K562 (cell line): Measurements from ENCODE around the gene LILRA6. TPM values are rescaled to one million over a fixed set of nuclear protein-coding genes. Genes with fewer than 3 reads are reported as not detected.

ENCODE experiments used
- AFF4 ChIP-seq: sonication (generic); formaldehyde crosslinking; IDR thresholded peaks from 2 replicates; pipeline ENCODE4 v1.8.0; 2023; ENCODE audit warnings: mild to moderate bottlenecking, missing genetic modification reagents
- BCOR ChIP-seq: fragments of 450-650 bp; IDR thresholded peaks from 2 replicates; pipeline ENCODE4 v1.6.1; 2016
- DPF2 ChIP-seq: fragments of 450-650 bp; IDR thresholded peaks from 2 replicates; pipeline ENCODE4 v1.6.1; 2016
- ERF ChIP-seq: fragments of 450-650 bp; formaldehyde crosslinking; IDR thresholded peaks from 2 replicates; pipeline ENCODE4 v1.4.0; 2020; ENCODE audit warnings: mild to moderate bottlenecking, mixed read lengths
- HES1 ChIP-seq: fragments of 450-650 bp; IDR thresholded peaks from 2 replicates; pipeline ENCODE4 v1.6.1; 2016; ENCODE audit warnings: low read depth, mild to moderate bottlenecking, moderate library complexity
- ILF3 ChIP-seq: fragments of 450-650 bp; IDR thresholded peaks from 2 replicates; pipeline ENCODE4 v1.6.1; 2018; ENCODE audit warnings: antibody characterized with exemption, mild to moderate bottlenecking, moderate library complexity, borderline replicate concordance
- KAT8 ChIP-seq: fragments of 450-650 bp; IDR thresholded peaks from 2 replicates; pipeline ENCODE4 v1.6.1; 2016; ENCODE audit warnings: low read depth, mild to moderate bottlenecking
- LEF1 ChIP-seq: fragments of 450-650 bp; IDR thresholded peaks from 2 replicates; pipeline ENCODE4 v1.6.1; 2016; ENCODE audit warnings: mild to moderate bottlenecking
- MNT ChIP-seq, 2 experiments: fragments of 450-650 bp; conservative IDR thresholded peaks; 2 replicates each; pipeline ENCODE4 v1.6.1; 2017; ENCODE audit warnings: mild to moderate bottlenecking in 2 of 2, moderate library complexity in 2 of 2
- NBN ChIP-seq: fragments of 450-650 bp; IDR thresholded peaks from 2 replicates; pipeline ENCODE4 v1.6.1; 2016; ENCODE audit warnings: low read depth, mild to moderate bottlenecking
- POLR2AphosphoS5 ChIP-seq: IDR thresholded peaks from 2 replicates; pipeline ENCODE4 v1.6.1; 2011; ENCODE audit warnings: mild to moderate bottlenecking, low read depth, low read length, moderate library complexity; ENCODE audit not compliant: control insufficient read depth, insufficient read depth
- PRDM10 ChIP-seq: fragments of 450-650 bp; IDR thresholded peaks from 2 replicates; pipeline ENCODE4 v1.6.1; 2018; ENCODE audit not compliant: partially characterized antibody
- TOE1 ChIP-seq, 2 experiments: fragments of 450-650 bp in 1 of 2; sonication (generic) in 1 of 2; formaldehyde crosslinking in 1 of 2; IDR thresholded peaks; 2 replicates each; pipeline versions ENCODE4 v1.7.1 to v1.8.0; 2016 to 2022; ENCODE audit warnings: borderline replicate concordance in 2 of 2, mild to moderate bottlenecking in 2 of 2, antibody characterized with exemption in 1 of 2, inconsistent platforms in 1 of 2, low read depth in 1 of 2, missing genetic modification reagents in 1 of 2, moderate library complexity in 1 of 2
- ZNF197 ChIP-seq: fragments of 200-800 bp; sonication (Bioruptor generic); IDR thresholded peaks from 2 replicates; pipeline ENCODE4 v1.6.1; 2016; ENCODE audit warnings: low read depth, missing genetic modification characterization, missing compliant biosample characterization
- ZNF239 ChIP-seq: fragments of 250-450 bp; sonication (Bioruptor Pico); IDR thresholded peaks from 2 replicates; pipeline ENCODE4 v1.4.0; 2020; ENCODE audit warnings: mild to moderate bottlenecking
- ZZZ3 ChIP-seq: fragments of 450-650 bp; IDR thresholded peaks from 2 replicates; pipeline ENCODE4 v1.6.1; 2016; ENCODE audit warnings: antibody characterized with exemption, mild to moderate bottlenecking, moderate library complexity
- polyA plus RNA-seq, 8 experiments: library from polyadenylated mRNA; depleted of rRNA in 4 of 8; stranded (reverse) in 5 of 8; unstranded in 3 of 8; fragments of >200 nt; fragmentation: Nextera tagmentation in 2 of 8; fragmentation: Illumina TruSeq in 1 of 8; extraction: Ambion mirVana in 2 of 8; extraction: Trizol in 1 of 8; gene quantifications; 2 replicates each; pipeline versions ENCODE4 v1.2.1 to v1.2.3, GENCODE V29; 2011 to 2014; ENCODE audit warnings: inconsistent platforms in 1 of 8, missing spikeins in 1 of 8
- total RNA-seq, 7 experiments: library from RNA; depleted of rRNA in 6 of 7; stranded (reverse); fragments of >200 nt in 6 of 7; fragmentation: Illumina TruSeq in 2 of 7; extraction: Trizol in 2 of 7; gene quantifications; 2 replicates each; pipeline versions ENCODE4 v1.2.1 to v1.2.3, GENCODE V29; 2011 to 2021; ENCODE audit warnings: low replicate concordance in 1 of 7

The LILRA6 gene
- total and polyA plus RNA-seq, 9 of the 15 experiments (the other 6 are each of a cell fraction or from before 2014, with no cell fraction given), result 0.03 TPM; not detected in 8

- TF ChIP-seq ZNF197 (CRISPR knock-in tag) (no peak), ERF (no peak; the same call in 1 of the 2 replicates), BCOR (no peak), NBN (peak; percentile 77; the same call in 1 of the 2 replicates), HES1 (no peak), KAT8 (no peak), LEF1 (peak; percentile 74), MNT (conservative IDR thresholded peaks at IDR 0.05) (peak in 1 of 2 experiments; percentile 68; a peak in 2 of 4 replicates), ZZZ3 (no peak), PRDM10 (no peak), ZNF239 (no peak), TOE1 (IDR thresholded peaks at IDR 0.05; ENCODE audit: borderline replicate concordance) (no peak), TOE1 (CRISPR knock-in tag; IDR thresholded peaks at IDR 0.05; ENCODE audit: borderline replicate concordance, low read depth) (no peak), AFF4 (CRISPR knock-in tag) (no peak), DPF2 (peak; percentile 92), ILF3 (no peak), POLR2AphosphoS5 (peak; percentile 58; the same call in 1 of the 2 replicates)
Observed at GRCh38 chr19:54188215-54188871, 54.2 kb downstream of the LILRA6 start (continued).
